Sigmoid colon (tissue), 7 donors: ENCODE measurements around the gene PSEN1. TPM values are rescaled to one million over a fixed set of nuclear protein-coding genes. Genes with fewer than 3 reads are reported as not detected.

Source experiments
- DNase-seq: peaks from one replicate; pipeline ENCODE4 v3.0.0-alpha.2; 2019
- H3K27ac ChIP-seq, 4 donors: fragments of 200-600 bp; sonication (generic); one replicate each; pipeline ENCODE4 v1.5.1; 2016 to 2019; ENCODE audit warnings: mild to moderate bottlenecking in 1 of 4
- H3K27me3 ChIP-seq, 3 donors: fragments of 200-600 bp; sonication (generic); one replicate each; pipeline ENCODE4 v1.5.1; 2019; ENCODE audit warnings: mild to moderate bottlenecking in 1 of 3
- H3K36me3 ChIP-seq, 4 donors: fragments of 200-600 bp; sonication (generic); one replicate each; pipeline ENCODE4 v1.5.1; 2016 to 2019
- H3K4me1 ChIP-seq, 4 donors: fragments of 200-600 bp; sonication (generic); one replicate each; pipeline ENCODE4 v1.5.1; 2017 to 2019
- H3K4me3 ChIP-seq, 4 donors: fragments of 200-600 bp; sonication (generic); one replicate each; pipeline ENCODE4 v1.5.1; 2017 to 2019; ENCODE audit warnings: mild to moderate bottlenecking in 2 of 4, moderate library complexity in 1 of 4
- H3K9me3 ChIP-seq, 4 donors: fragments of 200-600 bp in 3 of 4; sonication (generic) in 3 of 4; one replicate each; pipeline versions ENCODE4 v1.5.1 to v1.6.1; 2013 to 2019
- EP300 ChIP-seq, 4 donors: sonication (generic); formaldehyde crosslinking; IDR thresholded peaks; one replicate each; pipeline ENCODE4 v1.6.1; 2017; ENCODE audit warnings: antibody characterized with exemption in 4 of 4
- POLR2A ChIP-seq, 2 donors: fragments of 450-650 bp; IDR thresholded peaks; one replicate each; pipeline ENCODE4 v1.6.1; 2016; ENCODE audit warnings: antibody characterized with exemption in 2 of 2, mild to moderate bottlenecking in 2 of 2, moderate library complexity in 2 of 2
- POLR2AphosphoS5 ChIP-seq, 4 donors: sonication (generic); formaldehyde crosslinking; IDR thresholded peaks; one replicate each; pipeline ENCODE4 v1.6.1; 2017; ENCODE audit warnings: antibody characterized with exemption in 4 of 4
- WGBS, 2 donors: extraction: QIAGEN DNeasy Blood & Tissue Kit; methylation state at CpG; one replicate each; pipeline ENCODE4 v1.1.7; 2013; 5-methylcytosine and 5-hydroxymethylcytosine counted together
- intact Hi-C: fragments of 100-400 bp; cut with DNase I; formaldehyde crosslinking; loops from one replicate; pipeline ENCODE4 v1.15.1; 2023
- polyA plus RNA-seq, 3 donors: library from polyadenylated mRNA; stranded (reverse); fragments of 200-250 nt; gene quantifications; one replicate each; pipeline ENCODE4 v1.2.3, GENCODE V29; 2013
- total RNA-seq, 4 donors: library from RNA; depleted of rRNA; stranded (reverse); fragments of >200 nt; gene quantifications; one replicate each; pipeline ENCODE4 v1.1.0, GENCODE V29; 2016
- TF ChIP-seq, protein P1 (sequence below), 4 experiments: fragments of 450-650 bp in 3 of 4; fragments of 200-600 bp in 1 of 4; IDR thresholded peaks; one replicate each; pipeline ENCODE4 v1.5.1; 2016 to 2019; ENCODE audit warnings: antibody characterized with exemption in 4 of 4, mild to moderate bottlenecking in 3 of 4, moderate library complexity in 2 of 4
- donor health status: healthy with polysubstance abuse.
- donor health status: Bipolar disorder and iron deficiency.
- donor health status: healthy.

The PSEN1 gene
- total and polyA plus RNA-seq, 7 donors, result 11.4 to 53.5 (median 46.0) TPM

DNA sequence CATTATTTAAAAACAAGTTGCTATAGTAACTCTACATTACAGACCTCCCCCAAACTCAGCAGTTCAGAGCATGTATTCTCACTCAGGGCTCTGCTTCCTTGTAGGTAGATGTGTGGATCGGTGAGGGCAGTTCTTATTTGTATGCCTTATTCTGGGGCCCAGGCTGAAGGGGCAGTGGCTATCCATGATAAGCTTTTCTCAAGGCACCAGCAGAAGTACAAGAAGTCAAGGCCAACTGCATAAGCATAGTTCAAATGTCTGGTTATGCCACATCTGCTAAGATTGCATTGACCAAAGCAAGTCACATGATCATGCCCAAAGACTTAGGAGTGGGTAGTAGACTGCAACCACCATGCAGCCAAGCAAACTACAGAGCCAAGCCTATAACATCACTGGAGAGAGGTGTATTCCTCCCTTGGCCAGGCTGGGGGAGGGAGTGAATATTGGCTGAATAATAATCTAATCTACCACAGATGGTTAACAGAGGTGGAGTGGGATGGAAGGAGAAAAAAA is 4.6 kb downstream of the PSEN1 start:
- DNase-seq, result no peak
- intact Hi-C loops, result no loop called here
- no peak overlapping the region for H3K4me3 ChIP-seq
- H3K27me3 ChIP-seq, result no peaks in the 10 kb centered on the region
- WGBS, 2 donors, result 94 to 98% methylated on average over 1 of the region's 1 CpG
- no peaks in the 10 kb centered on the region for H3K36me3 ChIP-seq
- TF ChIP-seq, protein P1, sequence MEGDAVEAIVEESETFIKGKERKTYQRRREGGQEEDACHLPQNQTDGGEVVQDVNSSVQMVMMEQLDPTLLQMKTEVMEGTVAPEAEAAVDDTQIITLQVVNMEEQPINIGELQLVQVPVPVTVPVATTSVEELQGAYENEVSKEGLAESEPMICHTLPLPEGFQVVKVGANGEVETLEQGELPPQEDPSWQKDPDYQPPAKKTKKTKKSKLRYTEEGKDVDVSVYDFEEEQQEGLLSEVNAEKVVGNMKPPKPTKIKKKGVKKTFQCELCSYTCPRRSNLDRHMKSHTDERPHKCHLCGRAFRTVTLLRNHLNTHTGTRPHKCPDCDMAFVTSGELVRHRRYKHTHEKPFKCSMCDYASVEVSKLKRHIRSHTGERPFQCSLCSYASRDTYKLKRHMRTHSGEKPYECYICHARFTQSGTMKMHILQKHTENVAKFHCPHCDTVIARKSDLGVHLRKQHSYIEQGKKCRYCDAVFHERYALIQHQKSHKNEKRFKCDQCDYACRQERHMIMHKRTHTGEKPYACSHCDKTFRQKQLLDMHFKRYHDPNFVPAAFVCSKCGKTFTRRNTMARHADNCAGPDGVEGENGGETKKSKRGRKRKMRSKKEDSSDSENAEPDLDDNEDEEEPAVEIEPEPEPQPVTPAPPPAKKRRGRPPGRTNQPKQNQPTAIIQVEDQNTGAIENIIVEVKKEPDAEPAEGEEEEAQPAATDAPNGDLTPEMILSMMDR (IDR thresholded peaks at IDR 0.05), result no peak
- TF ChIP-seq POLR2AphosphoS5 (IDR thresholded peaks at IDR 0.05), result no peak
- TF ChIP-seq EP300 (IDR thresholded peaks at IDR 0.05), result no peak
- TF ChIP-seq POLR2A (IDR thresholded peaks at IDR 0.05), result no peak
- no peaks in the 10 kb centered on the region for H3K9me3 ChIP-seq
- H3K27ac ChIP-seq, result no peak overlapping the region
- peaks cover 0 to 35% (median 20%) of the 10 kb centered on the region in 4 donors for H3K4me1 ChIP-seq

DNA sequence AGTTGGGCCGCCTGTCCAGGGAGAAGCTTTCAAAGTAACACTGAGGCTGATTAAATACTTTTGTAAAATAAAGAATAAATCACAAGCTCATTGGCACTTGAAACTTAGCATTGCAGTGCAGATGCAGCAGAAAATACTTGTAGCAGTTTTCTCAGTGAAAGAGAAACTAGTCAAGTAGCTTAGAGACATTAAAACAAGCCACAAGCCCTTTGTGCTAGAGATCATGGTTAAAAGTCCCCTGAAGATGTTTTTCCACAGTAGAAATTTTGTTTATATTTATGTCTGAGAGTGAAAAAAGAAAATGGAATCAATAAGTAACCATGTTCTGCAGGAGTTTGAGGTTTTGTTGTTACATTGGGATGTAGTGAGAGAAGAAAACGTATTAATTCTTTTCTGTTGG is 5.9 kb downstream of the PSEN1 start:
- 74 to 78% methylated on average over 2 of the region's 2 CpGs for WGBS, 2 donors
- Histone ChIP-seq H3K27me3 (no peaks in the 10 kb centered on the region), H3K27ac (no peak overlapping the region), H3K9me3 (no peaks in the 10 kb centered on the region), H3K4me1 (peaks cover 0 to 34% (median 15%) of the 10 kb centered on the region in 4 donors), H3K4me3 (no peak overlapping the region), H3K36me3 (no peaks in the 10 kb centered on the region)
- DNase-seq, result no peak
- intact Hi-C loops, result no loop called here
- TF ChIP-seq, protein P1 (IDR thresholded peaks at IDR 0.05), result no peak
- TF ChIP-seq EP300 (IDR thresholded peaks at IDR 0.05) (no peak), POLR2AphosphoS5 (IDR thresholded peaks at IDR 0.05) (no peak), POLR2A (IDR thresholded peaks at IDR 0.05) (no peak)

DNA sequence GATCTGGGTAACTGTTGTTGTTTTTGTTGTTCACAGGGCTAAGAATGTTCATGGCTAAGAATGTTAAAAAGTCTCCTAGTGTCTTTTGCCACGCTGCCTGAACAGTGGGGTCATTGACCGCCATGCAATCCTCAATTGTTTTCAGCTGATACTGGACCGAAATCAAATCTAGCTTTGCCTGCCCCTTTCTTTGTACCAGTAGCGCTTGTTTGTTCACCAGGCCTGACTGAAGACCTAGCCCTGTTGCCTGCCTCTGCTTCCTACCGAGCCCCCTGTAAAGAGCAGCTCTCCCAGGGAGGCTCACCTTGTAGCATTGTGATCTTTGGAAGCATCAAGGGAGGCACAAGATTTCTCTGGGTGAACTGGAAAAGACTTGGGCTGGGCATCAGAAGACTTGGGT is 6.7 kb downstream of the PSEN1 start:
- peaks cover 0 to 28% (median 8%) of the 10 kb centered on the region in 4 donors for H3K4me1 ChIP-seq
- DNase-seq, result no peak
- WGBS, 2 donors, result 87 to 89% methylated on average over 5 of the region's 5 CpGs

DNA sequence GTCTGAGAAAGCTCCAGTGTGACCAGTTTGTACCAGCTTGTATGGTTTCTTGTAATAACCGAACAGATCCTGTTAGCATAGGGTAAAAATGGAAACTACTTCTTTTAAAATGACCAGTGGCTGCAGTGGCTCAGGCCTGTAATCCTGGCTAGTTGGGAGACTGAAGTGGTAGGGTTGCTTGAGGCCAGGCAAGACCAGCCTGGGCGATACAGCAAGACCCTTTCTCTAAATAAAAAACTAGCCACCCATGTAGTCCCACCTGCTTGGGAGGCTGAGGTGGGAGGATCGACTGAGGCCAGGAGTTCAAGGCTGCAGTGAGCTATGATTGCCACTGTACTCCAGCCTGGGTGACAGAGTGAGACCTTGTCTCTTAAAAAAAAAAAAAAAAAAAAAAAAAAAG is 7.3 kb downstream of the PSEN1 start:
- DNase-seq, result no peak
- Histone ChIP-seq H3K36me3 (peaks cover 0 to 9% (median 6%) of the 10 kb centered on the region in 4 donors), H3K27me3 (no peaks in the 10 kb centered on the region), H3K27ac (no peak overlapping the region), H3K4me3 (no peak overlapping the region), H3K9me3 (no peaks in the 10 kb centered on the region), H3K4me1 (peaks cover 0 to 23% (median 6%) of the 10 kb centered on the region in 4 donors)
- 90 to 91% methylated on average over 3 of the region's 3 CpGs for WGBS, 2 donors
- intact Hi-C loops, result no loop called here
- TF ChIP-seq POLR2AphosphoS5 (IDR thresholded peaks at IDR 0.05) (no peak), EP300 (IDR thresholded peaks at IDR 0.05) (no peak), POLR2A (IDR thresholded peaks at IDR 0.05) (no peak)
- TF ChIP-seq, protein P1 (IDR thresholded peaks at IDR 0.05), result no peak

More for the DNA sequence above, 6.7 kb downstream of the PSEN1 start:
- no peak overlapping the region for H3K27ac ChIP-seq
- no peaks in the 10 kb centered on the region for H3K27me3 ChIP-seq
- intact Hi-C loops, result no loop called here
- TF ChIP-seq POLR2A (IDR thresholded peaks at IDR 0.05) (no peak), EP300 (IDR thresholded peaks at IDR 0.05) (no peak), POLR2AphosphoS5 (IDR thresholded peaks at IDR 0.05) (no peak)
- TF ChIP-seq, protein P1 (IDR thresholded peaks at IDR 0.05), result no peak
- peaks cover 0 to 3% (median 1%) of the 10 kb centered on the region in 4 donors for H3K36me3 ChIP-seq
- no peaks in the 10 kb centered on the region for H3K9me3 ChIP-seq
- no peak overlapping the region for H3K4me3 ChIP-seq

DNA sequence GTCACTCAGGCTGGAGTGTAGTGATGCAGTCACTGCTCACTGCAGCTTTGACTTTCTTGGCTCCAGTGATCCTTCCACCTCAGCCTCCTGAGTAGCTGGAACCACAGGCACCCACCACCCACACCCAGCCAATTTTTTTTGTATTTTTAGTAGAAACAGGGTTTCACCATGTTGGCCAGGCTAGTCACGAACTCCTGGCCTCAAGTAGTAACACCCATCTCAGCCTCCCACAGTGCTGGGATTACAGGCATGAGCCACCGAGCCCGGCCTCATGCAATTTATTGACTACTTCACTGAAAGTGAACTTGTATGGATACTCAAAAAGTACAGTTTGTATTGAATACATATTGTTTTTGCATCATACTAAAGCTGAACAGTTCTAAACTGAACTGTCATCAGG is 9.1 kb downstream of the PSEN1 start:
- WGBS, 2 donors, result 94 to 96% methylated on average over 3 of the region's 3 CpGs
- TF ChIP-seq POLR2AphosphoS5 (IDR thresholded peaks at IDR 0.05) (no peak), POLR2A (IDR thresholded peaks at IDR 0.05) (no peak), EP300 (IDR thresholded peaks at IDR 0.05) (no peak)
- TF ChIP-seq, protein P1 (IDR thresholded peaks at IDR 0.05), result no peak
- H3K9me3 ChIP-seq, result no peaks in the 10 kb centered on the region
- intact Hi-C loops, result no loop called here
- H3K27ac ChIP-seq, result no peak overlapping the region
- peaks cover 0 to 23% (median 6%) of the 10 kb centered on the region in 4 donors for H3K4me1 ChIP-seq
- H3K36me3 ChIP-seq, result peaks cover 0 to 27% (median 14%) of the 10 kb centered on the region in 4 donors
- no peak for DNase-seq
- H3K4me3 ChIP-seq, result no peak overlapping the region
- no peaks in the 10 kb centered on the region for H3K27me3 ChIP-seq
